MM.1S (cell line): ENCODE data around the gene C3orf20.

ENCODE experiments used
- DNase-seq: peaks from one replicate; pipeline ENCODE4 v3.0.0-alpha.2; 2015
- H2AFZ ChIP-seq: fragments of 300-600 bp; sonication (generic); 2 replicates; pipeline ENCODE4 v1.6.0; 2016; ENCODE audit warnings: antibody characterized with exemption, low read length
- H3F3A ChIP-seq: fragments of 300-600 bp; sonication (generic); 2 replicates; pipeline ENCODE4 v1.6.1; 2016; ENCODE audit warnings: mild to moderate bottlenecking, antibody characterized with exemption, low read length, moderate library complexity, mixed read lengths; ENCODE audit not compliant: insufficient read depth
- H3K27ac ChIP-seq: fragments of 300-600 bp; sonication (generic); 2 replicates; pipeline ENCODE4 v1.5.1; 2016; ENCODE audit warnings: mild to moderate bottlenecking, low read length
- H3K27me3 ChIP-seq: fragments of 300-600 bp; sonication (generic); replicated peaks from 2 replicates; pipeline ENCODE4 v1.6.0; 2016; ENCODE audit warnings: low read length; ENCODE audit not compliant: insufficient read depth
- H3K36me3 ChIP-seq: fragments of 300-600 bp; sonication (generic); replicated peaks from 2 replicates; pipeline ENCODE4 v1.6.1; 2016; ENCODE audit warnings: mild to moderate bottlenecking, low read length, mixed read lengths; ENCODE audit not compliant: insufficient read depth
- H3K4me1 ChIP-seq: fragments of 300-600 bp; sonication (generic); 2 replicates; pipeline ENCODE4 v1.6.1; 2016; ENCODE audit warnings: low read length, mixed read lengths
- H3K4me2 ChIP-seq: fragments of 300-600 bp; sonication (generic); 2 replicates; pipeline ENCODE4 v1.6.0; 2016; ENCODE audit warnings: low read depth, low read length
- H3K4me3 ChIP-seq: fragments of 300-600 bp; sonication (generic); 2 replicates; pipeline ENCODE4 v1.5.1; 2016; ENCODE audit warnings: low read length, mixed read lengths
- H3K79me2 ChIP-seq: fragments of 300-600 bp; sonication (generic); 2 replicates; pipeline ENCODE4 v1.6.1; 2016; ENCODE audit warnings: mixed run types, low read length, mixed read lengths
- H3K9ac ChIP-seq: fragments of 300-600 bp; sonication (generic); 2 replicates; pipeline ENCODE4 v1.6.1; 2016; ENCODE audit warnings: low read length, mixed read lengths
- H3K9me2 ChIP-seq: fragments of 300-600 bp; sonication (generic); replicated peaks from 2 replicates; pipeline ENCODE4 v1.6.1; 2016; ENCODE audit warnings: mild to moderate bottlenecking, low read length, mixed read lengths; ENCODE audit not compliant: insufficient read depth
- H3K9me3 ChIP-seq: fragments of 300-600 bp; sonication (generic); replicated peaks from 2 replicates; pipeline ENCODE4 v1.6.1; 2016; ENCODE audit warnings: mild to moderate bottlenecking, low read length, mixed read lengths; ENCODE audit not compliant: insufficient read depth
- H4K20me1 ChIP-seq: fragments of 300-600 bp; sonication (generic); 2 replicates; pipeline ENCODE4 v1.6.1; 2016; ENCODE audit warnings: mild to moderate bottlenecking, low read length, moderate library complexity, mixed read lengths; ENCODE audit not compliant: insufficient read depth
- EZH2 ChIP-seq: fragments of 300-600 bp; sonication (generic); optimal IDR thresholded peaks from 2 replicates; pipeline ENCODE3; 2017; ENCODE audit warnings: low read depth, mild to moderate bottlenecking, antibody characterized with exemption, low read length, mixed read lengths
- EZH2phosphoT487 ChIP-seq: fragments of 300-600 bp; sonication (generic); IDR thresholded peaks from 2 replicates; pipeline ENCODE4 v1.6.1; 2018; ENCODE audit warnings: antibody characterized with exemption, low read length
- TF ChIP-seq, protein P1 (sequence below): fragments of 300-600 bp; sonication (generic); IDR thresholded peaks from 2 replicates; pipeline ENCODE4 v1.5.1; 2016; ENCODE audit warnings: antibody characterized with exemption, low read length, mixed read lengths

C3orf20 gene

DNA sequence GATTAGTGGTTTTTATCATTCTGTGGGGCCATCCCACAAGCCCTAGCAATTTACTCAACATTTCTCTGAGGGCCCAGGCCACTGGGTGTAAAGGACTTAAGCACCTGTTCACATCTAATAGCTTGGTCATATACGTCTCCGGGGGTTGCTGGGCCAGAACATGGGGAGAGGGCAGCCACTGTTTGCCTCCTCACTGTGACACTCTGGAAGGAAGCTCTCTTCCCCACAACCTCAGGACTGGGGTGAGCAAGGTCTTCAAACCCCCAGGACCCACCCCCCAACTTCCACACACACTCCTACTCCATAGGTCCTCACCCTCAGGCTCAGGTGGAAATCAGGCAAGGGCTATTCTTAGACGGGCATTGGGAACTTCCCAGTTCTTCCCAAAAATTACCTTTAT lies 28.9 kb downstream of the C3orf20 start:
- Histone ChIP-seq H3K27me3 (no peaks in the 10 kb centered on the region), H3F3A (no peaks in the 10 kb centered on the region), H3K4me1 (peaks cover 12% of the 10 kb centered on the region), H3K36me3 (no peaks in the 10 kb centered on the region), H3K27ac (no peak overlapping the region), H2AFZ (no peak overlapping the region), H4K20me1 (no peaks in the 10 kb centered on the region), H3K9me3 (no peaks in the 10 kb centered on the region), H3K4me3 (no peak overlapping the region), H3K79me2 (no peaks in the 10 kb centered on the region), H3K4me2 (no peak overlapping the region), H3K9me2 (no peaks in the 10 kb centered on the region), H3K9ac (no peak overlapping the region)
- no peak for DNase-seq
- TF ChIP-seq, protein P1, sequence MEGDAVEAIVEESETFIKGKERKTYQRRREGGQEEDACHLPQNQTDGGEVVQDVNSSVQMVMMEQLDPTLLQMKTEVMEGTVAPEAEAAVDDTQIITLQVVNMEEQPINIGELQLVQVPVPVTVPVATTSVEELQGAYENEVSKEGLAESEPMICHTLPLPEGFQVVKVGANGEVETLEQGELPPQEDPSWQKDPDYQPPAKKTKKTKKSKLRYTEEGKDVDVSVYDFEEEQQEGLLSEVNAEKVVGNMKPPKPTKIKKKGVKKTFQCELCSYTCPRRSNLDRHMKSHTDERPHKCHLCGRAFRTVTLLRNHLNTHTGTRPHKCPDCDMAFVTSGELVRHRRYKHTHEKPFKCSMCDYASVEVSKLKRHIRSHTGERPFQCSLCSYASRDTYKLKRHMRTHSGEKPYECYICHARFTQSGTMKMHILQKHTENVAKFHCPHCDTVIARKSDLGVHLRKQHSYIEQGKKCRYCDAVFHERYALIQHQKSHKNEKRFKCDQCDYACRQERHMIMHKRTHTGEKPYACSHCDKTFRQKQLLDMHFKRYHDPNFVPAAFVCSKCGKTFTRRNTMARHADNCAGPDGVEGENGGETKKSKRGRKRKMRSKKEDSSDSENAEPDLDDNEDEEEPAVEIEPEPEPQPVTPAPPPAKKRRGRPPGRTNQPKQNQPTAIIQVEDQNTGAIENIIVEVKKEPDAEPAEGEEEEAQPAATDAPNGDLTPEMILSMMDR = no peak

DNA sequence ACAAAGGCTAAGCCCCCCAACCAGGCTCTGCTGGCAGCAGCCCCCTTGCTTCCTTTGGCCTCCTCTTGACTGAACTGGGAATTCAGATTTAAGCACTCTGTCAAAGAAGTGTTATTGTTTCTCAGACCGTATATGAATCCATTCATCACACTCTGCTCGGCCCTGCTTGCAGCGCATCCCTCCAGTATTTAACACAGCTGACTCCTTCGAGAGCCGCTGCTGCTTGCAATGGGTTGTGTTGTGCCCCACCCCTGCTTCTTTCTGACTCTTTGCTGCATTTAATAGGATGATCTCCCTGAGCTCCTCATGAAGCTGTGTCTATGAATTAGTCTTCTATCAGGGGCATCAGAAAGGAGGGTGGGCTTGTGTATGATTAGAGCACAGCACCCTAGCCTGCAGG lies 31.2 kb downstream of the C3orf20 start:
- TF ChIP-seq, protein P1 = no peak
- TF ChIP-seq EZH2 = no peak
- TF ChIP-seq EZH2phosphoT487 = no peak
- H3K4me3 ChIP-seq = no peak overlapping the region
- H3K36me3 ChIP-seq = no peaks in the 10 kb centered on the region
- H4K20me1 ChIP-seq = no peaks in the 10 kb centered on the region
- no peaks in the 10 kb centered on the region for H3F3A ChIP-seq
- H3K4me2 ChIP-seq = no peak overlapping the region
- no peaks in the 10 kb centered on the region for H3K79me2 ChIP-seq
- H3K9me2 ChIP-seq = no peaks in the 10 kb centered on the region
- no peaks in the 10 kb centered on the region for H3K9me3 ChIP-seq
- no peaks in the 10 kb centered on the region for H3K4me1 ChIP-seq
- no peak overlapping the region for H3K27ac ChIP-seq
- no peak overlapping the region for H2AFZ ChIP-seq
- no peaks in the 10 kb centered on the region for H3K27me3 ChIP-seq
- H3K9ac ChIP-seq = no peak overlapping the region
- DNase-seq = no peak

DNA sequence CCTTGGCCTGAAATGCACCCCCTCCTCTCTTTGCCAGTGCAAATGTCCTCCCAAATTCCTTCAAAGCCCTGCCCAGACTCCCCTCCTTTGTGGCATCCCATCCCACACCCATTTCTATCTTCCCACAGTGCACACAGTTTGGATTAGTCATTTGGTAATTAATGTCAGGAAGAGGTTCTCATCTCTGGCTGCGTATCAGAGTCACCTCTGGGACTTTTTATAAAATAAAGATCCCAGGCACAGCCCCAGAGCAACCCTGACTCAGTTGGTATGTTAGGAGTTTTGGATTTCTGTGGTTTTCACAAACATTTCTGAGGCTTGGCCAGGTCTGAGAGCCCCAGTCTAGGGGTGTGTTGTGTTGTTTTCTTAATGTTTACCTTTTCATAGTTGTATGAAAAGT lies 41.6 kb downstream of the C3orf20 start:
- no peaks in the 10 kb centered on the region for H3K27me3 ChIP-seq
- peaks cover 20% of the 10 kb centered on the region for H3K4me1 ChIP-seq
- TF ChIP-seq, protein P1 = no peak
- no peak for TF ChIP-seq EZH2phosphoT487
- TF ChIP-seq EZH2 = no peak
- H3F3A ChIP-seq = peaks cover 10% of the 10 kb centered on the region; the same call in 1 of the 2 replicates
- no peaks in the 10 kb centered on the region for H3K9me3 ChIP-seq
- no peaks in the 10 kb centered on the region for H3K79me2 ChIP-seq
- no peaks in the 10 kb centered on the region for H4K20me1 ChIP-seq
- H3K4me3 ChIP-seq = no peak overlapping the region
- no peaks in the 10 kb centered on the region for H3K36me3 ChIP-seq
- no peak overlapping the region for H3K27ac ChIP-seq
- no peak overlapping the region for H3K9ac ChIP-seq
- H2AFZ ChIP-seq = no peak overlapping the region
- H3K4me2 ChIP-seq = no peak overlapping the region
- H3K9me2 ChIP-seq = no peaks in the 10 kb centered on the region
- no peak for DNase-seq

DNA sequence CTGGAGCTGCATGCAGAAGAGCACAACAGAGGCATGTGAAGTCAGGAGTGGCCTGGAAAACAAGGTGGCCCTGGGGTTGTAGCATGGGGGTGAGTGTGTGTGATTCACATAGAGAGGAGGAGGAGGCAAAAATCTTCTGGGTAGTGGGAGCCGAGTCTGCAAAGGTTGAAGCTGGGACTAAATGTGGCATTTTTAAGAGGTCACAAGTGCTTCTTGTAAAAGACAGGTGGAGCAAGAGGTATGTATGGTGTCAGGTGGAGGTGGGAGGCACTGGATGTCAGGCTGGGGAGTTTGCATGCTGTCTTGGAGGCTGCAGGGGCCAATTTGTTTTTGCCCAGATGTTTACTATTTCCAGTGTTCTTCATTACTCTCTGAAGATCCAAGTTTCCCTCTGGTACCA lies 42.4 kb downstream of the C3orf20 start:
- Histone ChIP-seq H3K36me3 (no peaks in the 10 kb centered on the region), H3K9me2 (no peaks in the 10 kb centered on the region), H4K20me1 (no peaks in the 10 kb centered on the region), H3K4me3 (no peak overlapping the region), H3K79me2 (no peaks in the 10 kb centered on the region), H3K9me3 (no peaks in the 10 kb centered on the region), H3K27ac (no peak overlapping the region), H3K4me1 (peaks cover 23% of the 10 kb centered on the region), H2AFZ (no peak overlapping the region), H3K9ac (no peak overlapping the region), H3F3A (peaks cover 10% of the 10 kb centered on the region; the same call in 1 of the 2 replicates), H3K27me3 (no peaks in the 10 kb centered on the region), H3K4me2 (no peak overlapping the region)
- no peak for DNase-seq
- TF ChIP-seq EZH2 (no peak), EZH2phosphoT487 (no peak)
- TF ChIP-seq, protein P1 = no peak
